Posterior vena cava (tissue), 2 donors: ENCODE results near the gene MAML2. TPM values are rescaled to one million over a fixed set of nuclear protein-coding genes. Genes with fewer than 3 reads are reported as not detected.

Experiments
- DNase-seq: peaks from one replicate; pipeline ENCODE4 v3.0.0-alpha.2; 2020; ENCODE audit warnings: low spot score
- intact Hi-C, 2 donors: fragments of 100-400 bp; cut with DNase I; formaldehyde crosslinking; loops; one replicate each; pipeline versions ENCODE4 v1.14.1 to v1.14.2; 2022 to 2023
- total RNA-seq, 2 donors: library from RNA; stranded (reverse); fragmentation: NEBNext Ultra II Directional; extraction: Animal tissue kit (Norgen Biotek cat#: 25700); gene quantifications; one replicate each; pipeline ENCODE4 v1.2.1, GENCODE V29; 2021
- donor health status: DM: yes; HTN: yes; CAD: no.
- donor health status: DM: yes; HTN: yes; CAD: no.

The MAML2 gene
- total RNA-seq, 2 donors from 2014 or later = 13.1 to 16.2 TPM

DNA sequence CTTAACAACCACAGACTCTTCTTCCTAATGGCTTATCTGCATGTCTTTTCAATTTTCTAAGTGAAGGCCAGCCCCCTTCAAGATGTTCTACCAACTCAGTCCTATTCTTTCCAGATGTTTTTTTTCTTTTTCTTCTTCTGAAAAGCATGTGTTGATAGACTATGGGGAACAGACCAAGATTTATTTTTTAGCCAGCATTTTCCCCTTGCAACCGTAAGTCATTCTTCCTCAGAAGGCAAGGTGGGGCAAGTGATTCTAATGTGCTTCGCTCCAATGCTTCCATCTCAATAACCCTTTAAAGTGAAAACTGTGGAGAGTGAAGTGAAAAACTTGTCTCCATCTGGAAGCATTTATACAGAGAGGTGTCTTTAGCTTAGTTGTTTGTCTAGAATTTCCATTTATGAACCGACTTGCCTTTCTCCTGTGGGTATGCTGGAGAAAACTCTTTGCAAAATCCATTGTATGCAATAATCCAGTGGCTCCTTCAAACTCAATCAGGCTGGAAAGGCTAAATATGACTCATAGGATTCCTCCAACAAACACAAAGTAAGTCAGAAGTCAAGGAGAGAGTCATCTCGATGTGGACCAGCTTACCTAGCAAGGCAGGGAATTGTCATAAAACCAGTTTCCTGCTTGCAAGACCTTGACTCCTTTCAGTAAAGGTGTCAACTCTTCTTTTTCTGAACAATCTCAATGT, 83.7 kb downstream of the MAML2 start:
- no peak for DNase-seq
- intact Hi-C loops = no loop called here

DNA sequence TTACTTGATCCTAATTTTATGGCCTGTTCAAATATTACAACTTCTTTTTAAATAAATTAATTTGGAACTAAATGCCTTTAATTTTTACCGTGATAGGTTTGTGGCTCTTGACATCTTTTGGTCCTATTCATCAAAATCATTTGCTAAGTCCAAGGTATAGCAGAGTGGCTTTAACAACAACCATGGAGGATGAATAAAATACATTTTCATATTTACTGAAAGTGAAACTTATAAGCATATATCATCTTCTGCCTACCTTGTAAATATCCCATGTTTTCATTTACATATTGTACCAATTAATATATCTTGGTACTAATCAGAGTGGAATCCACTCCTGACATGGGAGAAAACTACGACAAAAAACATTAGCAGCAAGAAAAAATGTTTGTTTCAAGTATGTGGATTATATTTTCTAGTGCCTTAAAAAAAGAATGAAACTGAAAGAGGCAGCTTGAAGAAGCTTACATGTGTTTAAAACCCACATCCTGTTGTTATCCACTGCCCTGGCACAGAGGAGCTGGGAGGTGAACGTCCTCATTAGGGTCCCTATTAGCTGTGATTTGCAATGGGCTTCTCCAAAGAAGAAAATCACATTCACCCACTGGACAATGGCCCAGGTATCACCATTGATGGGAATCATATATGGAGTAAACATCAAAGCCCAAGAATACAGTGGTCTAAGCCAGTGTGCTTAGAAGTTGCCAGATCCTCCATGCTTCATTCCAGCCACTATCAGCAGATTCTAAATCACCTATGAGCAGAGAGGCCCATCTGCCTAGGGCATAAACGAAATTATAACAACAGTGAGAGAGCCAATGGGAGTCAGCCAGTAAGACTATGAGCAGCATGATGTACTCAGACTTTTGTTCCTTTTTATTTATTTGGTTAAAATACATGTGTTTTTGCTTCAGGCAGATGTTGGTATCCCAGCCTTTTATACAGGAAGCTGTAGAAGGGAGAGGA, 84.7 kb downstream of the MAML2 start:
- DNase-seq = no peak
- intact Hi-C loops = no loop called here

DNA sequence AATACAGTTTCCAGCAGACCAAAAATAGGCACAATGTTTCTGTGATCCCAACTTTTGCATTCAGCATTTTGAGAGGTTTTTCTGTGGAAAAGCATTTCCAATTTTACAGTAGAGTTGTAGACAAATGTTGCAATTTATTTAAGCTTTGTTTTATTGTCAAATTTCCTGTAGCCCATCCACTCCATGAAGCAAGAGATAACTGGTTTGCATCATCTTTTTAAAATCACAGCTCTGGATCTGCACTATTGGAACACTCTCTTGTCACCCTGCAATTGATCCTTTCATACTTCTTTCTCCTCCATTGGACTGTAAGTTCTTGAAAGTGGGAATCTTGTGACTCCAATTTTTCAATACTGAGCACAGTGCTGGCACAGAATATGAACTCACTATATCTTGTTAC, 86.0 kb downstream of the MAML2 start:
- intact Hi-C loops = no loop called here
- no peak for DNase-seq

DNA sequence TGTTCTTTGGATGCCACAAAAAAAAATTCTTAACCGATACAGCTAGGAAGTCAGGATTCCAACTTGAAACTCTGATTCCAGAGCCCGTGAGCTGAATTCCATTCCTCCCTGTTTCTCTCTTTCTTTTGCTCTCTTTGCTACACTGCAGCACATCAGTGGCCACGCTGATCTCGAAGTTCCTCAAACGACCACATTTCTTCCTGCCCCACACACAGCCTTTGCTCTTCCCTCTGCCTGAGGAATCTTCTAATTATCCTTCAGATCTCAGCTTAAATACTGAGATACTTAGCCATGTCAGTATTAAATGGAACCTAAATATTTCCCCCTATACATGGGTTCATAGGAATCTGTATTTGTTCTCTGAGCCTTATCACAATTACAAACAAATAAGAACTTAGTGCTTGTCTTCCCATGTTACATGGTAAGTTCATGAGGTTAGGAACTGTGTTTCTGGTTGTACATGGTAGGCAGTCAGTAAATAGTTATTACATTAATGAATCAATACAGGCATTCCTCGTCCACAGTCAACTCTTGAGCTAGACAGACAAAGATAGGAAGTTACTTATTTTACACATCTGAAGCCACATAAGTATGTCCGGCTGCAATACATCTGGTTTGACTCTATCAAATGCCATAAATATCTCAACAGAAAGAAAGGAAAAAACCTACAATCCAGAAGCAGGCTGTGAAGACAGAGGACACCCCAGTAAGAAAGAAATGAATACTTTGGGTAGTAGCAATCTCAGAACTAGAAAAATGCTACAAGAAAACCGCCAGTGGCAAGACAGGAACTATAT, 86.6 kb downstream of the MAML2 start:
- no peak for DNase-seq

DNA sequence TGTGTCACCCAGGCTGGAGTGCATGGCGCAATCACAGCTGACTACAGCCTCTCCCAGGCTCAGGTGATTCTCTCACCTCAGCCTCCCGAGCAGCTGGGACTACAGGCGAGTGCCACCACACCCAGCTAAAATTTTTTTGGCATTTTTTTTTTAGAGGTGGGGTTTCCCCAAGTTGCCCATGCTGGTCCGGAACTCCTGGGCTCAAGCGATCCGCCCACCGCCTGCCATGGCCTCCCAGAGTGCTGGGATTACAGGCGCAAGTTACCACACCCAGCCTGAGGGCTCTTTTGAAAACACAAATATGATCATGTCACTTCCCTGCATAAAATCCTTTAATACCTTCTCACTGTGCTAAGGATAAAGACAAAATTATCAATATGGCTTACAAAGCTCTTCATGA, 88.1 kb downstream of the MAML2 start:
- no peak for DNase-seq
- intact Hi-C loops = no loop called here

More for the DNA sequence above, 86.6 kb downstream of the MAML2 start:
- intact Hi-C loops = no loop called here

DNA sequence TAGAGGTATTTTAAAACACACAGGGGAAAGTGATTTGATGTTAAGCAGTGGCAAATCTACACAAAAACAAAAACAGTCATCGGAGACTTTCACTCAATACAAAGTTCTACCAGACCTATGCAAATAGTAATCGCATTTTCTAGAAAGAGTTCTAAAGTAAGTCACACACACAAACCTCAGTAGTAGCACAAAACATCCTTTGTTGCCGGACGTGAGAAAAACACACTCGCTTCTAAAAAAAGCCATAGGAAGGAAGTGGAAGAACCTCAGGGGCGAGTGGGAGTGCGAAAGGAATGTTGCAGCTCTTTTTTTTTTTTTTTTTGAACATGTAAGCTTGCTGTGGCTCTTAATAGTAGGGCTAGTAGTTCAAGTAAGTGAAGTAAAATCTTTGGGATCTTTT, 88.9 kb downstream of the MAML2 start:
- intact Hi-C loops = no loop called here
- DNase-seq = no peak

DNA sequence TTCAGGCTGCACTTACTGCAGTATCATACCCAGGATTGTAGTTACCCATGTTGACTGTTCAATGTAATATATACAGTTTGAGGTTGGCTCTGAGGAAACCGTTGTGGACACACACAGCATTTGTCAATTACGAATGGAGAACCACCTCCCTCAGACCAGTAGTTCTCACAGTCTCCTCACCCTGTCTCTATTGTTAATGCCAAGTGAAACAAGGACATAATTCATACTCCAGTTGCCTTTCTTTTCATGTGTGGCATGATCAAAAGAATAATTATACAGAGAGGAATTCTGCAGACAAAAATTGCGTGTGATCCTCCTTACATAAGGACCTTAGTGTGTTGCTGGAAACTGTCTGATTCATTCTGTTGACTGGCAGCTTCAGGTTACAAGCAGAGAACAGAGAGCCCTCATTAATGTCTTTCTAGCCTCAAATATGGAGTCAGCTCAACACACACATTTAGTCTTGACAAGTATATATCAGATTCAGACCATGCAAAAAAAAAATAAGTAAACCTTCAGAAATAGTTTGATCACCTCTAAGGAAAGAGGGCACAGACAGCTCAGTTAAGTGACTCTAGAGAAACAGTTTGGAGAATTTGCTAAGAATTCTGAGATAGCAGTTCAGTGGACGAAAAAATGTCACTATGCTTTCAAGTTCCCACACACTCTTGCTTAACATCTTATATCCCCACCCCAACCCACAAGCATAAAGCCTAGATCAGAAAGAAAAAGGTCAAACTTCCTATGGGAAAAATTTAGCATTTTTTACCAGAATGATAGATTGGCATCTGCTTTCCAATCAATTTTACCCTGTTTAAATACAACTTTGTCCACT, 96.1 kb downstream of the MAML2 start:
- intact Hi-C loops = no loop called here
- no peak for DNase-seq

DNA sequence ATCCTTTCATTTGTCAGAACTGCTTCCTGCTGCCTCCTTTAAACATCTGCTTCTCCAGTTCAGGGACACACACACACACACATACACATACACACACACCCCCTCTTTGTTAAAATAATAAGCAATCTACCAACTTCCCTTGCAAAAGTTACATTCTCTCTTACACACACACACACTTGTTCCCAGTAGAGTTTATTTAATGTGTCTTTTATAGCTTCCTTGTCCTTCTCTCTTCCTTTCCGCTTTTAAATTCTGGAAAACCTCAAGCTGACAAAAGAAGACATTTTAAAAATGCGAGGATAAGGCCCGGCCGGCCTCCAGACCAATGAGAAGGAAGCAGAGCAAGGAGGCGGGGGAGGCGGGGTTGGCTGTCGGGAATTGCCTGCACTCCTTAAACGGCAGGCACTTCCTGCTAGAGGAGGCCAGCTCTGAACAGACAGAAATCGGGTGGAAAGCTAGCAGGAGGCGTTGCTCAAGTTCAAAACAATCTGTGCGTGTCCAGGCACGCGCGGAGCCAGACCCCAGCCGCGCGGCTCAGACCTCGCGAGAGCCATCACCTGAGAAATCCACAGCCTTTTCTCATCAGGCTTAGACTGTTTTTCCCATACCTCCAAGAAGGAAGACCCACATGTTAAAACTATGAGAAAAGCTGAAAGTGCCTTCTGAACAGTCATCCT, 99.9 kb downstream of the MAML2 start:
- intact Hi-C loops = no loop called here
- peak; percentile 97 for DNase-seq

DNA sequence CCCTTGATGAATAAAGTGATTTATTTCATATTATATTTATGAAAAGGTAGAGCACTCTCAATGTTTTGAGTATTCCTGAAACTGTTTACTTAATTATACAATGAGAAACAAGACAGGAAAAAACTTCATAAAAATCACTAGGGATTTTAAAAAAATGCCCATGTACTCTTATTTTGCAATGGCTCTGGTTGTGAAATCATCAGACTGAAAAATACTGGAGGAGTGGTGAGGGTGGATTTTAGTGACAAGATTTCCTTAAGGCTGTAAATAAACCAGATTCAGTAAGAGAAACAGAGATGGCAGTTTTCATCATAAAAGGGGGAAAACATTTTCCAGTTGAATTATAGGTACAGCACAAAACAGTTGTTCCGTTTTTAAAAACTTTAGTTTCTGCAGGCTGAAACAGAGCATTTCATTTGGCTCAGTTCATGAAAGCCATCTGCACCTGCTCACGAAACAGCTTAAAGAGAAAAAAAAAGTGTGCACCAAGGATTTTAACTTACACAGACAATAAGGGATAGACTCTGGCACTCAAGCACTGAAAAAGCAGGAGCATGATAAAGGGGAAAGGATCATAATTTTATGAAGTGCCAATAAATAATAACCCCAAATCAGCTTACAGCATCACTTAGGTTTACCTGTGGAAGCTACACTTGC, 100.7 kb downstream of the MAML2 start:
- intact Hi-C loops = no loop called here
- no peak for DNase-seq

DNA sequence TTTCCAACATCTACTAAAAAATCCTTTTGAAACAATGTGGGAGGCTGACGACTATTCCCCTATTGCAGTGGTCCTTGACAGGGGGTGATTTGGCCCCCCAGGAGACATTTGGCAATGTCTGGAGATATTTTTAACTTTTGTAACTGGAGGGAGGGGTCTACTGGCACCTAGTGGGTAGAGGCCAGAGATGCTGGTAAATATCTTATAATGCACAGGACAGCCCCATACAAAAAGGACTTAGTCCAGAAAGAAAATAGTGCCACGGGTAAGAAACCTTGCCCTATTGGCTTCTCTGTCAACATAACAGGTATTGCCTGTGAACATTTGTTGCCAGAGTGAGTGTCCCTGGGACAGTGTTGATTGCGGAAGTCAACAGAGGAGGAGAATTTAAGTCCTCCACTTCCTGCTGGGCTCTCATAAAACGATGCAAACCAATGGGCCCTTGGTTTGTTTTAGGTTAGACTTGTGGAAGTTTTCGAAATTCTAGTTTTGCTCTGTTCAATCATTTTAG, 101.6 kb downstream of the MAML2 start:
- DNase-seq = no peak
- intact Hi-C loops = no loop called here

DNA sequence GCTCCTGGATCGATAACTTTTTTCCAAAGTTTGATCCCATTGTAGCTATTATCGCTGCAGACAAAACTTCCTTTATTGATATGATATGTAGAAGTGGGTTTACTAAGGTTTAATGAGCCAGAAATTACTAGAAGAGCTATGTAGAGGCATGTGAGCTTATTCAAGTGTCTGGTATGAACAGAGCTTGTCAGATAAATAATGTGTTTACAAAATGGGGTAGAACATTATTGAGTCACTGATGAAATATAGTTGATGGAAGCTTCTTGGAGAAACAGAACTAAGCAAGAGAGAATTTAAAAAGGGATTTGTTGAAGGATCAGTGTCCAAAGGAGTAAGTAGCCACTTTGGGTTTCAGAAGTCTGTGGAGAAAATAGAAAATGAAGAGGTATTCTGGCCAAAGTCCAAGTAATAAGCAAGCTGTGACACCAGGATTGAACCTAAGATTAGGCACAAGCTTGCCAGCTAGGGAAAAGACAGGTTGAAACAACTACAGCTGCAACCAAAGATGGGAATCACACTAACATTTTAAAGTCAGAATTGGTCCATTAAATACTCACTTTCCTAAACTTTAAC, 104.3 kb downstream of the MAML2 start:
- DNase-seq = no peak
- intact Hi-C loops = loop anchor here in 1 of 2 donors (10.0 kb wide), 1 partner anchor 74 kb away; no protein-coding TSS in a partner anchor

DNA sequence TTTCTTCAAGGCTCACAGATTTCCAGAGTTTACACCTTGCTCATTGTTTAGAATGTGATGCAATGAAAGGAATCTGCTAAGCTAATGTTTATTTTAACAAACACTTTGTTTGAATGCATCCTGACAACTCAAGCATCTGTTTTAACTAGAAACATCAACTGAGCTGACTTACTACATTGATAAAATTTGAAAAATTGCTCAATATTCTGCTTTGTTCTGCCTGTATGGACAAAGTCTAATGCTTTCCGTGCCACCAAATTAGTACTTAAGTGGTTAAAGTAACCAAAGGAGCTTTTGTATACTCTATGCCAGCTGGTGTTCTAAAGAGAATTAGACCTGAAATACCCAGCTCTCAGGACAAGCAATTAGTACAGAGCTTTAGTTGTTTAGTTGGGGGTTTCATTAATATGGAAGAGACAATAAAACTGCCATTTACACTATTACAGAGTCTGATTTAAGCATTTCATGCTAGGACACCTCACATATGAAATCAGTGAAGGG, 105.2 kb downstream of the MAML2 start:
- no peak for DNase-seq
- intact Hi-C loops = loop anchor here in 1 of 2 donors (10.0 kb wide), 1 partner anchor 73 kb away; no protein-coding TSS in a partner anchor

DNA sequence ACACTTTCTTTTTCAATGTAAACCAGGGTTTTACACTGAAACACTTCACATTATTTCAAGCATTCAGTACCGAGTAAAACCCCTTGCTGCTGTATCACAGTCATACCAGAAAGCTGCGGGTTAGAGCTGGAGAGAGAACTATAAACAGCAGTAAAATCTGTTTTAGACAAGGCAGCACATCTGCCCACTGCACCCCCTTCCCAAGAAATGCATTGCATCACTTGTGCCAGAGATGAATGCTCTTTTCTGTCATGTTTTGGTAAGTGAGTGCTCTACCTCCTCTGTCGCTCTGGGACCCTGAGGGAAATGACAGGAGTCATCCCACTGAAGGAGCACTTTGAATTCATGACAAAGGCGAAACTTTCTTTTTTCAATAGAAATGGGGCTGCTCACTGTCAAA, 107.2 kb downstream of the MAML2 start:
- intact Hi-C loops = loop anchor here in 1 of 2 donors (10.0 kb wide), 1 partner anchor 71 kb away; no protein-coding TSS in a partner anchor

DNA sequence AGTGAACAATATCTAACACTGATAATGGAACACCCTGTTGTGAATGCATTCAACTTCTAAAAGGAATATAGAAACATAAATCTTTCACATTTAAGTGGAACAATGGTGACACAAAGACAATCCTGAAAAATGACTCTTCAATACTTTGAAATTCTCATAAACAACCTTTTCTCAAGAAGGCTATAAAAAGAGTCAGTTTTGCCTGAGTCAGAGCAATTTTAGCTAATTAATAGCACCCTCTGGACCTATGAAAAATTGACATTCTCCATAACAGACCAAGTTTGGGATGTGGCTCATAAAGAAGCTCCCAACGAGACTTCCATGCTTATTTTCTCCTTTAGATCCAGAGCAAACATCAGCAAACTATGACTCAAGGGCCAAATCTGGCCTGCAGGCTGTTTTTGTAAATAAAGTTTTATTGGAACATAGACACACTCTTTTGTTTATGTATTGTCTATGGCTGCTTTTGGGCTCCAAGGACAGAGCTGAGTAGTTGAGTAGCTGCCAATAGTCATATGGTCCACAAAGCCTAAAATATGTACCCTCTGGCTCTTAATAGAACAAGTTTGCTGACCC, 108.0 kb downstream of the MAML2 start:
- intact Hi-C loops = loop anchor here in 1 of 2 donors (10.0 kb wide), 1 partner anchor 70 kb away; no protein-coding TSS in a partner anchor
- no peak for DNase-seq

More for the DNA sequence above, 107.2 kb downstream of the MAML2 start:
- DNase-seq = no peak

DNA sequence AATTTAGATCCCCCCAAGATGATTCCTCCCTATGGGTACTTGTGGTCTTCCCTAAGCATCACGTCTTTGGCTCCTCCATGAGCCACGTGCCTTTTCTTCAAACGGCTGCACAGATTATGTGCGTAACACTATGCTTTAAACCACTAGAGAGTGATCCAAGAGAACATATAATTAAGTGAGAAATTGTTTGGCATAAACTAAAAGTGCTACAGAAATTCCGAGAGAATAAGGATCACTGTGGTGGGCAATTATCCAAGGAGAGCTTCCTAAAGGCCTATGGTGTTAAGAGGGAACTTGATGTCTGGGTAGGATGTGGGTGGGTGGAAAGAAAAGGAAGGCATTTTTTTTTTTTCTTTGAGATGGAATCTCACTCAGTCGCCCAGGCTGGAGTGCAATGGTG, 110.9 kb downstream of the MAML2 start:
- intact Hi-C loops = loop anchor here in 1 of 2 donors (10.0 kb wide), 1 partner anchor 67 kb away; no protein-coding TSS in a partner anchor
- DNase-seq = no peak

DNA sequence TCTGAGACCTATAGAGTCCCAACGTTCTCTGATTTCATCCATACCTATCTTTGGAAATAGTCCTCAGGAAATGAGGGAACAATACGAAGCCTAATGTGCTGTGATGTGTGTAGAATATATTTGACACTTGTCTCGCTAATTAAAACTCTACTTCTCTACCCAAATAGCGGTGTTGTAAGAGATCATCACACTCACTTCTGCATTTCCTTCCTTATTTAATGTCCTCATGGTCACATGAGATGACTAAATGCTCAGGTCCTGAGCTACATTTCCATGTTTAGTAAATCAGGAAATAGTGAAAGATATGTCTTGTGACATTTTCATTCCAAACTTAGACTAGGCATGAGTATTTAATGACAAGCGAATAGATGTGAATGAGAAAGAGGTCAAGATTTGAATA, 112.3 kb downstream of the MAML2 start:
- DNase-seq = no peak
- intact Hi-C loops = loop anchor here in 1 of 2 donors (10.0 kb wide), 1 partner anchor 66 kb away; no protein-coding TSS in a partner anchor
